NCI-H69 (cell line): ENCODE results near the gene RDH5.
A peak's percentile ranks its signal among the peaks of the same experiment; 100 is the strongest.

ENCODE experiments used
- DNase-seq: peaks from one replicate; lab custom pipeline; 2025; lab: John Stamatoyannopoulos, UW

The RDH5 gene

GRCh38 chr12:55728186-55728938, 8.2 kb downstream of the RDH5 start:
- peak; percentile 74 for DNase-seq

- peak; percentile 96 for DNase-seq
These were observed 9.0 kb downstream of the RDH5 start, which contains the start of gene CD63 for GRCh38 chr12:55728939-55729818. TSS of gene CD63 (minus strand) at chr12:55729009. CDS start at chr12:55728341, 668 bp downstream.

GRCh38 chr12:55729819-55730818, 9.9 kb downstream of the RDH5 start:
- DNase-seq: peak; percentile 66

- peak; percentile 28 for DNase-seq
These were observed 12.1 kb downstream of the RDH5 start for GRCh38 chr12:55732288-55732687.

- DNase-seq: peak; percentile 37
These were observed 12.9 kb downstream of the RDH5 start for GRCh38 chr12:55733021-55733555.

- no peak for DNase-seq
These were observed 13.7 kb downstream of the RDH5 start for GRCh38 chr12:55733858-55734257.

GRCh38 chr12:55734595-55734994, 14.4 kb downstream of the RDH5 start:
- no peak for DNase-seq

GRCh38 chr12:55736076-55736475, 15.9 kb downstream of the RDH5 start:
- DNase-seq: no peak

- DNase-seq: peak; percentile 96
These were observed 16.8 kb downstream of the RDH5 start for GRCh38 chr12:55736780-55737580.

- DNase-seq: peak; percentile 79
These were observed 17.5 kb downstream of the RDH5 start for GRCh38 chr12:55737581-55738122.

GRCh38 chr12:55738123-55739024, 18.2 kb downstream of the RDH5 start:
- DNase-seq: peak; percentile 97

- DNase-seq: no peak
These were observed 18.8 kb downstream of the RDH5 start for GRCh38 chr12:55739025-55739378.

- DNase-seq: no peak
These were observed 21.9 kb downstream of the RDH5 start for GRCh38 chr12:55741931-55742680.

- DNase-seq: peak; percentile 95
These were observed 22.7 kb downstream of the RDH5 start, which contains the start of gene GDF11 for GRCh38 chr12:55742719-55743405. TSS of gene GDF11 (plus strand) at chr12:55743122. CDS start at chr12:55743317, 195 bp downstream.

- peak; percentile 84 for DNase-seq
These were observed 23.5 kb downstream of the RDH5 start for GRCh38 chr12:55743406-55744339.

GRCh38 chr12:55744340-55745030, 24.3 kb downstream of the RDH5 start:
- DNase-seq: peak; percentile 61
